ENCODE data around the gene RYR3.

The RYR3 gene

GRCh38 chr15:33662014-33662413, 351.2 kb downstream of the RYR3 start:
- no peak for DNase-seq

- no peak for DNase-seq
Observed at GRCh38 chr15:33664947-33665346, 354.2 kb downstream of the RYR3 start.

GRCh38 chr15:33670567-33670966, 359.8 kb downstream of the RYR3 start:
- no peak for DNase-seq

- no peak for DNase-seq
Observed at GRCh38 chr15:33671456-33671855, 360.7 kb downstream of the RYR3 start.

GRCh38 chr15:33675246-33675645, 364.5 kb downstream of the RYR3 start:
- DNase-seq = no peak

- no peak for DNase-seq
Observed at GRCh38 chr15:33677238-33677830, 366.6 kb downstream of the RYR3 start.

GRCh38 chr15:33678176-33678575, 367.4 kb downstream of the RYR3 start:
- no peak for DNase-seq

- DNase-seq = no peak
Observed at GRCh38 chr15:33678602-33679001, 367.8 kb downstream of the RYR3 start.

- no peak for DNase-seq
Observed at GRCh38 chr15:33679061-33679460, 368.3 kb downstream of the RYR3 start.

GRCh38 chr15:33680336-33680735, 369.6 kb downstream of the RYR3 start:
- no peak for DNase-seq

- DNase-seq = no peak
Observed at GRCh38 chr15:33693166-33693800, 382.5 kb downstream of the RYR3 start.

- DNase-seq = no peak
Observed at GRCh38 chr15:33698126-33698525, 387.4 kb downstream of the RYR3 start.

GRCh38 chr15:33699145-33699544, 388.4 kb downstream of the RYR3 start:
- no peak for DNase-seq

- no peak for DNase-seq
Observed at GRCh38 chr15:33699691-33700447, 389.1 kb downstream of the RYR3 start.

GRCh38 chr15:33700695-33701303, 390.0 kb downstream of the RYR3 start:
- DNase-seq = peak; percentile 40

GRCh38 chr15:33701304-33701696, 390.5 kb downstream of the RYR3 start:
- no peak for DNase-seq

GRCh38 chr15:33706173-33706572, 395.4 kb downstream of the RYR3 start:
- no peak for DNase-seq

- no peak for DNase-seq
Observed at GRCh38 chr15:33710748-33711147, 400.0 kb downstream of the RYR3 start.

GRCh38 chr15:33716025-33716424, 405.3 kb downstream of the RYR3 start:
- no peak for DNase-seq

GRCh38 chr15:33720952-33721351, 410.2 kb downstream of the RYR3 start:
- DNase-seq = no peak

- no peak for DNase-seq
Observed at GRCh38 chr15:33722005-33722672, 411.4 kb downstream of the RYR3 start.

- no peak for DNase-seq
Observed at GRCh38 chr15:33722673-33723015, 411.9 kb downstream of the RYR3 start.

- DNase-seq = no peak
Observed at GRCh38 chr15:33724321-33725036, 413.7 kb downstream of the RYR3 start.
